Neural cell (in vitro differentiated cells): ENCODE measurements around the gene NUFIP2. TPM values are rescaled to one million over a fixed set of nuclear protein-coding genes. Genes with fewer than 3 reads are reported as not detected.
A peak's percentile ranks its signal among the peaks of the same experiment; 100 is the strongest.

ENCODE experiments used
- H2AFZ ChIP-seq: fragments of 200-600, 300-800 bp; sonication (generic), shearing (Covaris generic); 2 replicates; pipeline ENCODE4 v1.6.0; 2014; ENCODE audit warnings: low read depth, mild to moderate bottlenecking, antibody characterized with exemption, low read length, moderate library complexity
- H3F3A ChIP-seq: fragments of 200-600 bp; shearing (Covaris generic); 2 replicates; pipeline ENCODE4 v1.6.1; 2016; ENCODE audit warnings: mild to moderate bottlenecking, moderate library complexity, mixed read lengths, antibody characterized with exemption, low read length; ENCODE audit not compliant: insufficient read depth, poor library complexity, severe bottlenecking
- H3K27ac ChIP-seq: fragments of 200-600, 300-800 bp; sonication (generic), shearing (Covaris generic); 2 replicates; pipeline ENCODE4 v1.5.1; 2014; ENCODE audit warnings: mild to moderate bottlenecking, low read length, moderate library complexity
- H3K27me3 ChIP-seq: fragments of 300-800, 200-600 bp; sonication (generic), shearing (Covaris generic); 2 replicates; pipeline ENCODE4 v1.6.0; 2014; ENCODE audit warnings: mild to moderate bottlenecking, low read depth, low read length, moderate library complexity; ENCODE audit not compliant: insufficient read depth
- H3K36me3 ChIP-seq: fragments of 300-800, 200-600 bp; sonication (generic), shearing (Covaris generic); 2 replicates; pipeline ENCODE4 v1.5.1; 2014; ENCODE audit warnings: mild to moderate bottlenecking, antibody characterized with exemption, low read length, moderate library complexity; ENCODE audit not compliant: insufficient read depth
- H3K4me2 ChIP-seq: fragments of 300-800, 200-600 bp; sonication (generic), shearing (Covaris generic); 2 replicates; pipeline ENCODE4 v1.6.0; 2014; ENCODE audit warnings: mild to moderate bottlenecking, low read length
- H3K4me3 ChIP-seq: fragments of 300-800, 200-600 bp; sonication (generic), shearing (Covaris generic); 2 replicates; pipeline ENCODE4 v1.5.1; 2014; ENCODE audit warnings: mild to moderate bottlenecking, low read length, moderate library complexity
- H3K79me2 ChIP-seq: fragments of 200-600 bp; shearing (Covaris generic); replicated peaks from 2 replicates; pipeline ENCODE4 v1.6.0; 2014; ENCODE audit warnings: mild to moderate bottlenecking, low read length, moderate library complexity; ENCODE audit not compliant: insufficient read depth
- H3K9ac ChIP-seq: fragments of 300-800, 200-600 bp; sonication (generic), shearing (Covaris generic); 2 replicates; pipeline ENCODE4 v1.6.1; 2016; ENCODE audit warnings: mild to moderate bottlenecking, low read length, mixed read lengths
- H3K9me2 ChIP-seq: fragments of 200-600 bp; shearing (Covaris generic); 2 replicates; pipeline ENCODE4 v1.6.1; 2016; ENCODE audit warnings: mild to moderate bottlenecking, low read length, mixed read lengths; ENCODE audit not compliant: insufficient read depth
- H3K9me3 ChIP-seq: fragments of 200-600, 300-800 bp; sonication (generic), shearing (Covaris generic); 2 replicates; pipeline ENCODE4 v1.6.1; 2016; ENCODE audit warnings: mild to moderate bottlenecking, mixed run types, low read length, moderate library complexity, mixed read lengths
- H4K20me1 ChIP-seq: fragments of 200-600 bp; shearing (Covaris generic); 2 replicates; pipeline ENCODE4 v1.6.1; 2016; ENCODE audit warnings: mild to moderate bottlenecking, mixed run types; ENCODE audit not compliant: insufficient read depth
- CTCF ChIP-seq: fragments of 450-650 bp; IDR thresholded peaks from 2 replicates; pipeline ENCODE4 v1.5.1; 2014; ENCODE audit warnings: antibody characterized with exemption, mild to moderate bottlenecking, moderate library complexity; ENCODE audit not compliant: poor library complexity, severe bottlenecking
- EP300 ChIP-seq: fragments of 450-650 bp; conservative IDR thresholded peaks from 2 replicates; pipeline ENCODE4 v1.6.1; 2014; ENCODE audit warnings: antibody characterized with exemption, mild to moderate bottlenecking, moderate library complexity; ENCODE audit not compliant: poor library complexity, severe bottlenecking
- EZH2 ChIP-seq: fragments of 200-600, 300-800 bp; shearing (Covaris generic), sonication (generic); IDR thresholded peaks from 2 replicates; pipeline ENCODE4 v1.6.1; 2014; ENCODE audit warnings: antibody characterized with exemption, low read length, borderline replicate concordance, mild to moderate bottlenecking; ENCODE audit not compliant: insufficient read depth, poor library complexity, severe bottlenecking
- MXI1 ChIP-seq: fragments of 450-650 bp; conservative IDR thresholded peaks from 2 replicates; pipeline ENCODE4 v1.6.1; 2014; ENCODE audit warnings: antibody characterized with exemption, mild to moderate bottlenecking; ENCODE audit not compliant: poor library complexity, severe bottlenecking
- POLR2AphosphoS5 ChIP-seq: IDR thresholded peaks from 2 replicates; pipeline ENCODE4 v1.6.1; 2012
- RAD21 ChIP-seq: fragments of 450-650 bp; conservative IDR thresholded peaks from 2 replicates; pipeline ENCODE4 v1.6.1; 2014; ENCODE audit warnings: antibody characterized with exemption, mild to moderate bottlenecking, moderate library complexity
- REST ChIP-seq: IDR thresholded peaks from 2 replicates; pipeline ENCODE4 v1.6.1; 2012; ENCODE audit warnings: borderline replicate concordance
- SMC3 ChIP-seq: fragments of 450-650 bp; conservative IDR thresholded peaks from 2 replicates; pipeline ENCODE4 v1.6.1; 2014; ENCODE audit warnings: antibody characterized with exemption, mild to moderate bottlenecking, moderate library complexity; ENCODE audit not compliant: poor library complexity
- TAF1 ChIP-seq: IDR thresholded peaks from 2 replicates; pipeline ENCODE4 v1.6.1; 2012; ENCODE audit warnings: low read depth
- polyA plus RNA-seq: library from polyadenylated mRNA; depleted of rRNA; stranded (reverse); fragments of >200 nt; gene quantifications from 2 replicates; pipeline ENCODE4 v1.2.3, GENCODE V29; 2014

NUFIP2 gene
- polyA plus RNA-seq, 1 donor from 2014 or later = 22.4 TPM

GRCh38 chr17:29294580-29294900 lies 592 bp upstream of the NUFIP2 start:
- Histone ChIP-seq H3K4me3 (peak overlapping the region; percentile 98), H3K9me3 (no peaks in the 10 kb centered on the region), H3K36me3 (no peaks in the 10 kb centered on the region)

More at GRCh38 chr17:29294580-29294900, 592 bp upstream of the NUFIP2 start:
- peak overlapping the region; percentile 70 for H3K4me2 ChIP-seq
- H4K20me1 ChIP-seq = peaks cover 4% of the 10 kb centered on the region
- H3F3A ChIP-seq = peaks cover 9% of the 10 kb centered on the region
- peak overlapping the region; percentile 99 for H3K9ac ChIP-seq
- peak overlapping the region; percentile 63 for H2AFZ ChIP-seq
- H3K27ac ChIP-seq = peak overlapping the region; percentile 100
- TF ChIP-seq POLR2AphosphoS5 (no peak), CTCF (no peak), REST (no peak), MXI1 (no peak), RAD21 (no peak), TAF1 (no peak), SMC3 (no peak), EP300 (no peak), EZH2 (no peak)
- peaks cover 28% of the 10 kb centered on the region for H3K79me2 ChIP-seq
- no peaks in the 10 kb centered on the region for H3K27me3 ChIP-seq
- no peaks in the 10 kb centered on the region for H3K9me2 ChIP-seq
